ENCODE data around the gene C5orf34.
A peak's percentile ranks its signal among the peaks of the same experiment; 100 is the strongest.

- no peak for TF ChIP-seq NR2C2 (CRISPR knock-in tag; IDR thresholded peaks at IDR 0.05)
- TF ChIP-seq NR2C2 (tag; IDR thresholded peaks at IDR 0.05) = no peak
- no peak for TF ChIP-seq NCOA1 (IDR thresholded peaks at IDR 0.05; ENCODE audit: low read depth)
- TF ChIP-seq HDAC6 (IDR thresholded peaks at IDR 0.05; ENCODE audit: low read depth, low read length) = no peak
- peak in 1 of 3 experiments; percentile 90 for TF ChIP-seq YY1 (IDR thresholded peaks at IDR 0.05; ENCODE audit: borderline replicate concordance in 1 of 3, control insufficient read depth in 1 of 3, extremely low read depth in 1 of 3, insufficient read depth in 3 of 3, insufficient read length in 1 of 3, insufficient replicate concordance in 2 of 3, low read depth in 1 of 3, low read length in 2 of 3)
- no peak for TF ChIP-seq CTCF (IDR thresholded peaks at IDR 0.05 in 2 of 3, conservative IDR thresholded peaks at IDR 0.05 in 1 of 3; ENCODE audit: insufficient read depth in 2 of 3, low read depth in 1 of 3, low read length in 3 of 3)
- TF ChIP-seq ZNF121 (CRISPR knock-in tag; conservative IDR thresholded peaks at IDR 0.05) = no peak
- TF ChIP-seq POLR2A (conservative IDR thresholded peaks at IDR 0.05) = no peak
- TF ChIP-seq, protein P1, sequence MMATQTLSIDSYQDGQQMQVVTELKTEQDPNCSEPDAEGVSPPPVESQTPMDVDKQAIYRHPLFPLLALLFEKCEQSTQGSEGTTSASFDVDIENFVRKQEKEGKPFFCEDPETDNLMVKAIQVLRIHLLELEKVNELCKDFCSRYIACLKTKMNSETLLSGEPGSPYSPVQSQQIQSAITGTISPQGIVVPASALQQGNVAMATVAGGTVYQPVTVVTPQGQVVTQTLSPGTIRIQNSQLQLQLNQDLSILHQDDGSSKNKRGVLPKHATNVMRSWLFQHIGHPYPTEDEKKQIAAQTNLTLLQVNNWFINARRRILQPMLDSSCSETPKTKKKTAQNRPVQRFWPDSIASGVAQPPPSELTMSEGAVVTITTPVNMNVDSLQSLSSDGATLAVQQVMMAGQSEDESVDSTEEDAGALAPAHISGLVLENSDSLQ (IDR thresholded peaks at IDR 0.05) = no peak
- TF ChIP-seq ZBTB40 (IDR thresholded peaks at IDR 0.05) = peak; percentile 38; the same call in 1 of the 2 replicates
- TF ChIP-seq ZBTB40 (CRISPR knock-in tag; IDR thresholded peaks at IDR 0.05) = no peak
- TF ChIP-seq EGR1 (conservative IDR thresholded peaks at IDR 0.05) = no peak
- TF ChIP-seq GATA2 (CRISPR knock-in tag; IDR thresholded peaks at IDR 0.05) = no peak
- no peak for TF ChIP-seq FIP1L1 (IDR thresholded peaks at IDR 0.05; ENCODE audit: low read depth, low read length, poor library complexity, severe bottlenecking)
Observed at GRCh38 chr5:43482490-43483297, 32.3 kb downstream of the C5orf34 start.

All from K562 (cell line).